NB4 (cell line): ENCODE results near the gene RBM10.
A peak's percentile ranks its signal among the peaks of the same experiment; 100 is the strongest.

Source experiments
- DNase-seq: peaks from one replicate; pipeline ENCODE4 v3.0.0; 2010; ENCODE audit warnings: low read depth
- H3K4me3 ChIP-seq: one replicate; pipeline ENCODE4 v1.5.1; 2011; ENCODE audit warnings: mild to moderate bottlenecking, low read depth, low read length, moderate library complexity
- MYC ChIP-seq: IDR thresholded peaks from 2 replicates; pipeline ENCODE4 v1.6.1; 2011; ENCODE audit warnings: low read depth, low read length
- POLR2A ChIP-seq: IDR thresholded peaks from 2 replicates; pipeline ENCODE4 v1.6.1; 2011; ENCODE audit warnings: mild to moderate bottlenecking; ENCODE audit not compliant: insufficient read length; ENCODE audit errors: extremely low read depth
- TF ChIP-seq, protein P1 (sequence below): IDR thresholded peaks from one replicate; pipeline ENCODE4 v1.5.1; 2012; ENCODE audit warnings: low read depth, low read length
- TF ChIP-seq, protein P2 (sequence below): IDR thresholded peaks from 2 replicates; pipeline ENCODE4 v1.6.1; 2011; ENCODE audit warnings: low read depth, low read length

The RBM10 gene

DNA sequence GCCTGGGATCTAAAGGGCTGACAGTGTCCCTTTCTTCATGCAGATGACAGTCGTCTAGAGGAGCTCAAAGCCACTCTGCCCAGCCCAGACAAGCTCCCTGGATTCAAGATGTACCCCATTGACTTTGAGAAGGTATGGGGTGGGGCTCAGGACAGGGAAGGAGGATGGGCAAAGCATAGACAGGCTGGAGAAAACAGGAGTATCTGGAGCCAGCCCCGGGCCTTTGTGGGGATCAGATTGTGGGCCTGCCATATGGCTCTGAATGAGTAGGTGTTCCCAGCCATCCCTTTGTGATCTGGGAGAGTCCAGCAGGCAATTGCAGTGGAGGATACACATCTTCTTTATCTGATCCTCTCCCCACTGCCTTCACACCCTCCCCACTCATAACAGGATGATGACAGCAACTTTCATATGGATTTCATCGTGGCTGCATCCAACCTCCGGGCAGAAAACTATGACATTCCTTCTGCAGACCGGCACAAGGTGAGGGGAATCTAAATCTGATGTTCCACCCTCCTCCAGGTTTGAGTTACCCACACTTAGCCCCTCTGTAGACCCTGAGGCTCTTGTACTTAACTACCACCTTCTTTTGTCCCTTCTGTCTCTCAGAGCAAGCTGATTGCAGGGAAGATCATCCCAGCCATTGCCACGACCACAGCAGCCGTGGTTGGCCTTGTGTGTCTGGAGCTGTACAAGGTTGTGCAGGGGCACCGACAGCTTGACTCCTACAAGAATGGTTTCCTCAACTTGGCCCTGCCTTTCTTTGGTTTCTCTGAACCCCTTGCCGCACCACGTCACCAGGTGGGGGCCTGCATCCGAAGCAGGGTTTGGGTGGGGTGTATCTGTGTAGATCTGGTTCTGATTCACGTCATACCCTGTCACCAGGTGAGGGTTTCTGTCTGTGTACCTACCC lies 67.6 kb downstream of the RBM10 start:
- TF ChIP-seq, protein P1, sequence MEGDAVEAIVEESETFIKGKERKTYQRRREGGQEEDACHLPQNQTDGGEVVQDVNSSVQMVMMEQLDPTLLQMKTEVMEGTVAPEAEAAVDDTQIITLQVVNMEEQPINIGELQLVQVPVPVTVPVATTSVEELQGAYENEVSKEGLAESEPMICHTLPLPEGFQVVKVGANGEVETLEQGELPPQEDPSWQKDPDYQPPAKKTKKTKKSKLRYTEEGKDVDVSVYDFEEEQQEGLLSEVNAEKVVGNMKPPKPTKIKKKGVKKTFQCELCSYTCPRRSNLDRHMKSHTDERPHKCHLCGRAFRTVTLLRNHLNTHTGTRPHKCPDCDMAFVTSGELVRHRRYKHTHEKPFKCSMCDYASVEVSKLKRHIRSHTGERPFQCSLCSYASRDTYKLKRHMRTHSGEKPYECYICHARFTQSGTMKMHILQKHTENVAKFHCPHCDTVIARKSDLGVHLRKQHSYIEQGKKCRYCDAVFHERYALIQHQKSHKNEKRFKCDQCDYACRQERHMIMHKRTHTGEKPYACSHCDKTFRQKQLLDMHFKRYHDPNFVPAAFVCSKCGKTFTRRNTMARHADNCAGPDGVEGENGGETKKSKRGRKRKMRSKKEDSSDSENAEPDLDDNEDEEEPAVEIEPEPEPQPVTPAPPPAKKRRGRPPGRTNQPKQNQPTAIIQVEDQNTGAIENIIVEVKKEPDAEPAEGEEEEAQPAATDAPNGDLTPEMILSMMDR: no peak
- TF ChIP-seq, protein P2, sequence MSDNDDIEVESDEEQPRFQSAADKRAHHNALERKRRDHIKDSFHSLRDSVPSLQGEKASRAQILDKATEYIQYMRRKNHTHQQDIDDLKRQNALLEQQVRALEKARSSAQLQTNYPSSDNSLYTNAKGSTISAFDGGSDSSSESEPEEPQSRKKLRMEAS: no peak
- TF ChIP-seq POLR2A (no peak), MYC (no peak)

DNA sequence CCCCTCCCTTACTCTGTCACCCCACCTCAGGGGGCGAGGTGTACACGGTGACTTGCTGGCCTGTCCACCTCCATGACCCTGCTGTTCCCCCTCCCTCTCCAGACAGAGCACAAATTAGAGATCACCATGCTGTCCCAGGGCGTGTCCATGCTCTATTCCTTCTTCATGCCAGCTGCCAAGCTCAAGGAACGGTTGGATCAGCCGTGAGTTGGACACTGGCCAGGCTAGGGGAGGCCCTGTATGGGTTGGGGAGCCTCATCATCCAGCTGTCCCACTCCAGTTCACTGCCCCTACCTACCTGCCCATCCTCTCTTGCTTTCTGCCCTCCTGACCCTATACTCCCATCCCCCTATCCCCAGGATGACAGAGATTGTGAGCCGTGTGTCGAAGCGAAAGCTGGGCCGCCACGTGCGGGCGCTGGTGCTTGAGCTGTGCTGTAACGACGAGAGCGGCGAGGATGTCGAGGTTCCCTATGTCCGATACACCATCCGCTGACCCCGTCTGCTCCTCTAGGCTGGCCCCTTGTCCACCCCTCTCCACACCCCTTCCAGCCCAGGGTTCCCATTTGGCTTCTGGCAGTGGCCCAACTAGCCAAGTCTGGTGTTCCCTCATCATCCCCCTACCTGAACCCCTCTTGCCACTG lies 69.5 kb downstream of the RBM10 start:
- DNase-seq: no peak
- no peak overlapping the region for H3K4me3 ChIP-seq
- TF ChIP-seq, protein P2: no peak

More for the DNA sequence above, 67.6 kb downstream of the RBM10 start:
- DNase-seq: no peak
- no peak overlapping the region for H3K4me3 ChIP-seq

DNA sequence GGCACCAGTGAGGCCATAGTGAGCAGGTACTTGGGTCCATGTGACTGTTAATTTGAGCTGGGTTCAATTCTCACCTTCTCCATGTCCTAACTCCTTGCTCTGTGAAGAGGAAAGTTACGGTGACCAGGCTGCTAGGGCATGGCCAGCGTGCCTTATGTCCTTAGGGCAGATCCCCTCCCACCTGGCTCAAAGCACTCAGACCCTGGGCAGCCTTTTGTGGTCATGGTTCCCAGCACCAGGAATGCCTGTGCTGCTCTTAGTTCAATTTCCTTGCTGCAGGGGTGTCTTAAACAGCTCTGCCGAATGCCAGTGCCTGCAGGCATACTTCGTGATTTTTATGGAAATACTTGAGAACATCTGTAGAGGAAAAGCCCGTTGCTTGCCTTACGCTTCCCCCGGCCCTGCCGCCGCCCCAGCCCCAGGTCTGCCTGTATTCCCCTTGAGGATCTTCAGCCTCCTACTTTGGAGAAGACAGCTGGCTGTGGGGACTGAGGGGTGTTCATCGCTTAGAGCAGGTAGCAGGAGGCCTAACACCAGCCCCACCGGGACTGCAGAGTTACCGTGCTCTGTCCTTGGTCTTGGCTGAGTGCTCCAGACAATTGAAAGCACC lies 70.4 kb downstream of the RBM10 start:
- no peak for DNase-seq
- H3K4me3 ChIP-seq: no peak overlapping the region
- TF ChIP-seq MYC (no peak), POLR2A (no peak)
- TF ChIP-seq, protein P2: no peak
- TF ChIP-seq, protein P1: no peak

DNA sequence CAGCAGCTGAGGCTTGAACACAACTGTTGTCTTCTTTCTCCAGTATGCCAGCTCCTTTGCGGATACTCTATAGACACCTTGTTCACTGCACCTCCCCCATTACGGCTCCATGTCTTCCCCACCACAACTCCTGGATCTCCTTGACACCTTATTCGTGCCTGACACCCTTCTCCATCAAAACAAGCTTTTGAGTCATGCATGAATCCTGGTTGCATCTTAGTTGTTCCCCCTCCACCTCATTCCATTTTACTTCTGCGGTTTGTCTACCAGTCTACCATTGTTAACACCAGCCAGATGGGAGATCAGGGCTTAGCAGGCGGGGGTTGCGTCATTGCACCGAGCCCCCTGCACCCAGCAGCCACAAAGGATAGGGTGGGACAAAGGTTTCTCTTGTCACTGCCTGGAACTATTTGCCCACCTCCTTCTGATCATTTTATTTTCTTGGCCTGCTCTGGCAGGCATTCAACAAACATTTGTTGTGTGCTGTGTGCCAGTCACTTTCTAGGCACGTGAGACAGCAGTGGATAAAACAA lies 71.4 kb downstream of the RBM10 start:
- H3K4me3 ChIP-seq: no peak overlapping the region

DNA sequence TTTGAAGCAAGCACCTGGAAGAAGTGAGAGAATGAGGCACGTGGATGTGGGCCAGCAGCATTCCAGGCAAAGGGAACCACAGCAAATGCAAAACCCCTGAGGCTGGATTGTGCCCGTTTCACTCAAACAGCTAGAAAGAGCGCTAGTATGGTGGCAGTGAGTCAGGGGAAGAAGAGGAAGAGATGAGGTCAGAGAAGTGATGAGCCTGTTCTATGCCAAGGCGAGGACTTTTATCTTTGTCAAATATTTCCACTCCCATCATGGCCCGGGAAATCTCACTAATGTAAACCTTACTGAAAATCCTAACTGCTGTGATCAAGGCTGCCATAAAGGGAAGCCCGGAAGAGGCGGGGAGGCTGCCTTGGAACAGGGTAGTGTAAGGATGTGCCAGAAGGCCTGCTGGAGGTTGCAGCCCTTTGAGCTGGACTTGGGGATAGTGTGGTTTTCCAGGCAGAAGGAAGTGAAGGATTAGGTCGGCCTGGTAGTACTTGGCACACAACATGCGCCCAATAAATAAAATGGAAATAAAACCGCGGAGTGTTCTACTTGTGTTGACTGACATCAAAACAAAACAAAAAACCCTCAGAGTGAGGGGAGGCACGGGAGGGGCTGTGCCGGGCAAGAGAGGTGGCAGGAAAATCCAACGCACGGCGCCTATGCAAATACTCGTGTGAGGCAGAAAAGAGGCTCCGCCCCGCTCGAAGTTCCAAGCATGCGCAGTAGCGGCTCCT lies 72.3 kb downstream of the RBM10 start:
- peak overlapping the region; percentile 34 for H3K4me3 ChIP-seq
- peak; percentile 43 for DNase-seq
- TF ChIP-seq MYC (no peak), POLR2A (peak; percentile 20)
- TF ChIP-seq, protein P2: no peak
- TF ChIP-seq, protein P1: no peak

More for the DNA sequence above, 71.4 kb downstream of the RBM10 start:
- DNase-seq: no peak
- TF ChIP-seq, protein P1: no peak
- no peak for TF ChIP-seq POLR2A

DNA sequence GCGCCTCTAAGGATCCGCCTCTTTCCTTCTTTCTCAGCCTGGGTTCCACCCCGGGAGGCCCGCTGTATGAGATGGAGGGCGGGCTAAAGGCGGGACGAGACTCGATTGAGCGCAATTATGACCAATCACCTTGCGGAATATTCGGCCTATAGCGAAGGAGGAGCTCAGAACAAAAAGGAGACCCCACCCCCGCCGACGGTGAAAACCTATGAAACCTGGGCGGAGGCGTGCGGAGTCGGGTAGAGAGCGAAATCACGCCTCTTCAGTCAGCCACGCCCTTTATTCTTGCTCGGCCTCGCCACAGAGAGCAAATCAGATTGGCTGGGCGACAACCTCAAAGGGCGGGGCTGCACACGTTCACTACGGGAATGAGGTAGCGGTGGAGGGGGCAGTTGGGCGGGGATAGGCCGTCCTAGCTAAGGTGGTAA lies 72.8 kb downstream of the RBM10 start:
- TF ChIP-seq POLR2A (no peak), MYC (peak; percentile 72)
- TF ChIP-seq, protein P2: peak; percentile 63
- peak; percentile 97 for DNase-seq
- peak overlapping the region; percentile 85 for H3K4me3 ChIP-seq
